ENCODE results near the gene CBR3.

DNA sequence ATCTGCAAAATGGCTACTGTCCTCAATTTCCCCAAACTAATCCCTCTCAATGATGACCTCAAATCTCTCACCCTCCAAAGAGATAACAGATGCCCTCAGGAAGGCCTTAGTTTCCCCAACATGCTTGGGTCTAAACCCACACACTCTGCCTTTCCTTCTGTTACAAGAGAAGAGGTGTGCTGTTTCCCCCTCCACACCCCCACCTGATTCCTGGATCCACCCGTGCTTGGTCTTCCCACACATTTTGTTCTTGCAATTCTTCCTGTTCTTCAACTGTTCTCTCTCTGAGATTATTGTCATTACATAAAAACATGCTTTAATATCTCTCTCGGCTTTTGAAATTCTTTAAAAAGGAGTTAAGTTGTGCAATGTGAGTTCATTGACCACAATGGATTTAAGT, 5.7 kb upstream of the CBR3 start:
- TF ChIP-seq, protein P1, sequence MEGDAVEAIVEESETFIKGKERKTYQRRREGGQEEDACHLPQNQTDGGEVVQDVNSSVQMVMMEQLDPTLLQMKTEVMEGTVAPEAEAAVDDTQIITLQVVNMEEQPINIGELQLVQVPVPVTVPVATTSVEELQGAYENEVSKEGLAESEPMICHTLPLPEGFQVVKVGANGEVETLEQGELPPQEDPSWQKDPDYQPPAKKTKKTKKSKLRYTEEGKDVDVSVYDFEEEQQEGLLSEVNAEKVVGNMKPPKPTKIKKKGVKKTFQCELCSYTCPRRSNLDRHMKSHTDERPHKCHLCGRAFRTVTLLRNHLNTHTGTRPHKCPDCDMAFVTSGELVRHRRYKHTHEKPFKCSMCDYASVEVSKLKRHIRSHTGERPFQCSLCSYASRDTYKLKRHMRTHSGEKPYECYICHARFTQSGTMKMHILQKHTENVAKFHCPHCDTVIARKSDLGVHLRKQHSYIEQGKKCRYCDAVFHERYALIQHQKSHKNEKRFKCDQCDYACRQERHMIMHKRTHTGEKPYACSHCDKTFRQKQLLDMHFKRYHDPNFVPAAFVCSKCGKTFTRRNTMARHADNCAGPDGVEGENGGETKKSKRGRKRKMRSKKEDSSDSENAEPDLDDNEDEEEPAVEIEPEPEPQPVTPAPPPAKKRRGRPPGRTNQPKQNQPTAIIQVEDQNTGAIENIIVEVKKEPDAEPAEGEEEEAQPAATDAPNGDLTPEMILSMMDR (tag by site-specific recombination; IDR thresholded peaks at IDR 0.05) = no peak
- no peak for TF ChIP-seq ZNF596 (tag by site-specific recombination; IDR thresholded peaks at IDR 0.05)
- no peak for TF ChIP-seq ZNF19 (tag by site-specific recombination; IDR thresholded peaks at IDR 0.05; ENCODE audit: low read depth)
- no peak for TF ChIP-seq ZNF404 (tag by site-specific recombination; IDR thresholded peaks at IDR 0.05)
- TF ChIP-seq KLF8 (tag by site-specific recombination; IDR thresholded peaks at IDR 0.05) = no peak
- no peak for TF ChIP-seq YY1 (tag by site-specific recombination; IDR thresholded peaks at IDR 0.05)
- no peak for TF ChIP-seq ZNF549 (tag by site-specific recombination; IDR thresholded peaks at IDR 0.05)
- TF ChIP-seq, protein P2, sequence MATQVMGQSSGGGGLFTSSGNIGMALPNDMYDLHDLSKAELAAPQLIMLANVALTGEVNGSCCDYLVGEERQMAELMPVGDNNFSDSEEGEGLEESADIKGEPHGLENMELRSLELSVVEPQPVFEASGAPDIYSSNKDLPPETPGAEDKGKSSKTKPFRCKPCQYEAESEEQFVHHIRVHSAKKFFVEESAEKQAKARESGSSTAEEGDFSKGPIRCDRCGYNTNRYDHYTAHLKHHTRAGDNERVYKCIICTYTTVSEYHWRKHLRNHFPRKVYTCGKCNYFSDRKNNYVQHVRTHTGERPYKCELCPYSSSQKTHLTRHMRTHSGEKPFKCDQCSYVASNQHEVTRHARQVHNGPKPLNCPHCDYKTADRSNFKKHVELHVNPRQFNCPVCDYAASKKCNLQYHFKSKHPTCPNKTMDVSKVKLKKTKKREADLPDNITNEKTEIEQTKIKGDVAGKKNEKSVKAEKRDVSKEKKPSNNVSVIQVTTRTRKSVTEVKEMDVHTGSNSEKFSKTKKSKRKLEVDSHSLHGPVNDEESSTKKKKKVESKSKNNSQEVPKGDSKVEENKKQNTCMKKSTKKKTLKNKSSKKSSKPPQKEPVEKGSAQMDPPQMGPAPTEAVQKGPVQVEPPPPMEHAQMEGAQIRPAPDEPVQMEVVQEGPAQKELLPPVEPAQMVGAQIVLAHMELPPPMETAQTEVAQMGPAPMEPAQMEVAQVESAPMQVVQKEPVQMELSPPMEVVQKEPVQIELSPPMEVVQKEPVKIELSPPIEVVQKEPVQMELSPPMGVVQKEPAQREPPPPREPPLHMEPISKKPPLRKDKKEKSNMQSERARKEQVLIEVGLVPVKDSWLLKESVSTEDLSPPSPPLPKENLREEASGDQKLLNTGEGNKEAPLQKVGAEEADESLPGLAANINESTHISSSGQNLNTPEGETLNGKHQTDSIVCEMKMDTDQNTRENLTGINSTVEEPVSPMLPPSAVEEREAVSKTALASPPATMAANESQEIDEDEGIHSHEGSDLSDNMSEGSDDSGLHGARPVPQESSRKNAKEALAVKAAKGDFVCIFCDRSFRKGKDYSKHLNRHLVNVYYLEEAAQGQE (tag by site-specific recombination; IDR thresholded peaks at IDR 0.05) = no peak
- TF ChIP-seq MZF1 (tag by site-specific recombination; IDR thresholded peaks at IDR 0.05; ENCODE audit: borderline replicate concordance) = no peak
- TF ChIP-seq ZNF335 (tag by site-specific recombination; conservative IDR thresholded peaks at IDR 0.05) = no peak
- TF ChIP-seq ZNF2 (tag by site-specific recombination; IDR thresholded peaks at IDR 0.05) = no peak
- TF ChIP-seq ZNF362 (tag by site-specific recombination; IDR thresholded peaks at IDR 0.05) = no peak
